Caco-2 (cell line): ENCODE data around the gene CASP7. TPM values are rescaled to one million over a fixed set of nuclear protein-coding genes. Genes with fewer than 3 reads are reported as not detected.

Experiments used
- Bru-seq: library from RNA; stranded (reverse); fragments of 400-500 nt; gene quantifications from one replicate; lab custom pipeline; 2021; lab: Mats Ljungman, UMichigan
- BruChase-seq, 2 experiments: library from RNA; stranded (reverse); fragments of 400-500 nt; gene quantifications; one replicate each; lab custom pipeline; 2021; lab: Mats Ljungman, UMichigan
- BruUV-seq: library from RNA; stranded (reverse); fragments of 400-500 nt; replicated peaks from 2 replicates; lab custom pipeline; 2021; lab: Mats Ljungman, UMichigan
- CTCF ChIA-PET: fragments of 300-600 bp; sonication (Branson Sonifier 250); formaldehyde crosslinking; loops from one replicate; lab custom pipeline; 2022; ENCODE audit warnings: antibody characterized with exemption; lab: Charles Lee
- POLR2A ChIA-PET: fragments of 300-600 bp; sonication (Branson Sonifier 250); formaldehyde crosslinking; loops from one replicate; lab custom pipeline; 2022; ENCODE audit warnings: antibody characterized with exemption; lab: Charles Lee
- DNase-seq, 2 experiments: peaks; one replicate each; pipeline versions ENCODE4 v3.0.0 to v3.0.0-alpha.2; 2020 to 2022
- H3K27me3 ChIP-seq: replicated peaks from 2 replicates; pipeline ENCODE4 v1.6.0; 2011; ENCODE audit warnings: low read length; ENCODE audit not compliant: control insufficient read depth, insufficient read depth
- H3K36me3 ChIP-seq: 2 replicates; pipeline ENCODE4 v1.5.1; 2011; ENCODE audit warnings: low read length; ENCODE audit not compliant: control insufficient read depth, insufficient read depth
- H3K4me1 ChIP-seq: fragments of 250-450 bp; sonication (Bioruptor Pico); 2 replicates; pipeline ENCODE4 v1.5.1; 2020; ENCODE audit warnings: mild to moderate bottlenecking
- H3K4me3 ChIP-seq: 2 replicates; pipeline ENCODE4 v1.5.1; 2011; ENCODE audit warnings: low read depth, mild to moderate bottlenecking, control low read depth, low read length
- H3K9me3 ChIP-seq: fragments of 250-450 bp; sonication (Bioruptor Pico); 2 replicates; pipeline ENCODE4 v1.5.1; 2020; ENCODE audit warnings: mild to moderate bottlenecking, moderate library complexity
- H3K27ac Mint-ChIP-seq: one replicate; pipeline ENCODE4 v1.8.0; 2022; ENCODE audit warnings: mixed read lengths; ENCODE audit not compliant: unreplicated experiment
- H3K27me3 Mint-ChIP-seq: one replicate; pipeline ENCODE4 v1.8.0; 2022; ENCODE audit warnings: mixed read lengths; ENCODE audit not compliant: insufficient read depth, unreplicated experiment
- H3K36me3 Mint-ChIP-seq: one replicate; pipeline ENCODE4 v1.8.0; 2022; ENCODE audit warnings: mild to moderate bottlenecking, mixed read lengths; ENCODE audit not compliant: insufficient read depth, unreplicated experiment
- H3K4me1 Mint-ChIP-seq: one replicate; pipeline ENCODE4 v1.8.0; 2022; ENCODE audit warnings: low read depth, mixed read lengths; ENCODE audit not compliant: unreplicated experiment
- H3K4me3 Mint-ChIP-seq: one replicate; pipeline ENCODE4 v1.8.0; 2022; ENCODE audit warnings: mild to moderate bottlenecking, moderate library complexity, mixed read lengths; ENCODE audit not compliant: unreplicated experiment
- H3K9me3 Mint-ChIP-seq: one replicate; pipeline ENCODE4 v1.8.0; 2022; ENCODE audit warnings: mixed read lengths; ENCODE audit not compliant: unreplicated experiment
- intact Hi-C: fragments of 100-400 bp; cut with micrococcal nuclease; formaldehyde crosslinking; loops from one replicate; pipeline ENCODE4 v1.10.0; 2022; ENCODE audit not compliant: unreplicated experiment
- long read RNA-seq: library from polyadenylated mRNA; stranded (forward); transcript quantifications from one replicate; pipeline ENCODE4 v2.0.0, GENCODE V29; 2022
- total RNA-seq: library from RNA; stranded (reverse); gene quantifications from 2 replicates; pipeline ENCODE4 v1.2.3, GENCODE V29; 2022
- TF ChIP-seq, protein P1 (sequence below), 2 experiments: fragments of 200-600 bp in 1 of 2; IDR thresholded peaks; 1 replicate in 1 of 2; 2 replicates in 1 of 2; pipeline versions ENCODE4 v1.5.1 to v1.8.0; 2011 to 2022; ENCODE audit warnings: antibody characterized with exemption in 1 of 2, control low read depth in 1 of 2, inconsistent platforms in 1 of 2, low read depth in 1 of 2, low read length in 1 of 2, mild to moderate bottlenecking in 1 of 2, moderate library complexity in 1 of 2; ENCODE audit not compliant: insufficient read depth in 1 of 2, severe bottlenecking in 1 of 2, unreplicated experiment in 1 of 2

The CASP7 gene
- total RNA-seq: 23.0 and 23.9 TPM in 2 replicates
- percentile 70 among the genes with signal in this experiment for Bru-seq, nascent RNA
- BruChase-seq, experiment 1, labeled RNA remaining after a 2-hour chase: percentile 69 among the genes with signal in this experiment
- BruChase-seq, experiment 2, labeled RNA remaining after a 6-hour chase: percentile 62 among the genes with signal in this experiment
- long read RNA-seq, transcript CASP7-203 (7 exons, 2,377 nt): major isoform, 20 of 42 reads
- long read RNA-seq, transcript CASP7-211 (7 exons, 2,467 nt): minor isoform, 13 of 42 reads
- long read RNA-seq, partial matches to known transcripts: 1 of 42 reads
- long read RNA-seq, other reads (novel, unspliced or antisense): 5 of 42 reads

DNA sequence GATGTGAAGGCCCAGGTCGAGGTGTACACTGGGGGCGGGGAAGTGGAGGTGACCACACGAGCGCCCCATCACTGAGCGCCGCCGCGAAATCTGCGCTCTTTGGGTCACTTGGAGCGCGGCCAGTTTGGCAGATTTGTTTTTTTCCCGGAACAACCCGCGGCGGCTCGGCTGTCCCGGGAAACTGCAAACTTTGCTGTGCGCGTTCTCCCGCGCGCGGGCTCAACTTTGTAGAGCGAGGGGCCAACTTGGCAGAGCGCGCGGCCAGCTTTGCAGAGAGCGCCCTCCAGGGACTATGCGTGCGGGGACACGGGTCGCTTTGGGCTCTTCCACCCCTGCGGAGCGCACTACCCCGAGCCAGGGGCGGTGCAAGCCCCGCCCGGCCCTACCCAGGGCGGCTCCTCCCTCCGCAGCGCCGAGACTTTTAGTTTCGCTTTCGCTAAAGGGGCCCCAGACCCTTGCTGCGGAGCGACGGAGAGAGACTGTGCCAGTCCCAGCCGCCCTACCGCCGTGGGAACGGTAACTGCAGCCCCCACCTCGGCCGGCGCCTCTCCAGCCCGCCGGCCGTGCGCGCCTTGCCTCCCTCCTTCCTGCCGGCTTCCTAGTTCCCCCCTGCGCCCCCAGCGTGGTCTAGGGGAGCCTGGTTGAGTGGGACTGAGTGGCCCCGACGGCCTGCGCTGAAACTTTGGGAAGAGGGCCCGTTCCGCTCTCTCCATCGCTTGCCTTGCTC lies at the start of gene CASP7:
Gene CASP7 (plus strand): TSS at position 450 of the 727 bp plus-strand sequence. CDS start 17,582 bp downstream, outside the sequence.
- peaks cover under 1% of the 10 kb centered on the region for H3K27me3 Mint-ChIP-seq
- intact Hi-C loops: loop anchor here (1.0 to 2.0 kb wide), 2 partner anchors 11 to 35 kb away; no protein-coding TSS in a partner anchor
- H3K36me3 Mint-ChIP-seq: peaks cover 5% of the 10 kb centered on the region
- Histone ChIP-seq H3K9me3 (no peaks in the 10 kb centered on the region), H3K27me3 (no peaks in the 10 kb centered on the region), H3K36me3 (no peaks in the 10 kb centered on the region), H3K4me3 (peak within 1 kb of the TSS; percentile 59), H3K4me1 (no peaks in the 10 kb centered on the region)
- DNase-seq: peak; percentile 89
- peaks cover 10% of the 10 kb centered on the region for H3K9me3 Mint-ChIP-seq
- TF ChIP-seq, protein P1, sequence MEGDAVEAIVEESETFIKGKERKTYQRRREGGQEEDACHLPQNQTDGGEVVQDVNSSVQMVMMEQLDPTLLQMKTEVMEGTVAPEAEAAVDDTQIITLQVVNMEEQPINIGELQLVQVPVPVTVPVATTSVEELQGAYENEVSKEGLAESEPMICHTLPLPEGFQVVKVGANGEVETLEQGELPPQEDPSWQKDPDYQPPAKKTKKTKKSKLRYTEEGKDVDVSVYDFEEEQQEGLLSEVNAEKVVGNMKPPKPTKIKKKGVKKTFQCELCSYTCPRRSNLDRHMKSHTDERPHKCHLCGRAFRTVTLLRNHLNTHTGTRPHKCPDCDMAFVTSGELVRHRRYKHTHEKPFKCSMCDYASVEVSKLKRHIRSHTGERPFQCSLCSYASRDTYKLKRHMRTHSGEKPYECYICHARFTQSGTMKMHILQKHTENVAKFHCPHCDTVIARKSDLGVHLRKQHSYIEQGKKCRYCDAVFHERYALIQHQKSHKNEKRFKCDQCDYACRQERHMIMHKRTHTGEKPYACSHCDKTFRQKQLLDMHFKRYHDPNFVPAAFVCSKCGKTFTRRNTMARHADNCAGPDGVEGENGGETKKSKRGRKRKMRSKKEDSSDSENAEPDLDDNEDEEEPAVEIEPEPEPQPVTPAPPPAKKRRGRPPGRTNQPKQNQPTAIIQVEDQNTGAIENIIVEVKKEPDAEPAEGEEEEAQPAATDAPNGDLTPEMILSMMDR (IDR thresholded peaks at IDR 0.05; ENCODE audit: insufficient read depth in 1 of 2, low read depth in 1 of 2, low read length in 1 of 2, severe bottlenecking in 1 of 2, unreplicated experiment in 1 of 2): peak in 1 of 2 experiments; percentile 72
- H3K27ac Mint-ChIP-seq: peak within 1 kb of the TSS; percentile 25
- peaks cover 7% of the 10 kb centered on the region for H3K4me1 Mint-ChIP-seq
- POLR2A ChIA-PET: no interaction called here
- CTCF ChIA-PET: interaction anchor here (0.6 to 1.5 kb wide), 16 partner anchors 10 to 1363 kb away, joined by 3 to 6 read pairs (median 3); no protein-coding TSS in a partner anchor
- peak within 1 kb of the TSS; percentile 98 for H3K4me3 Mint-ChIP-seq
- BruUV-seq: no TSS peak

GRCh38 chr10:113630929-113631533 lies 48.7 kb upstream of the CASP7 start:
- Histone ChIP-seq H3K4me3 (no peak overlapping the region), H3K4me1 (0 out of 2 replicates have a peak, but pooled peaks cover 3% of the 10 kb centered on the region), H3K9me3 (no peaks in the 10 kb centered on the region), H3K36me3 (no peaks in the 10 kb centered on the region), H3K27me3 (no peaks in the 10 kb centered on the region)
- no peaks in the 10 kb centered on the region for H3K27me3 Mint-ChIP-seq
- no peak overlapping the region for H3K4me3 Mint-ChIP-seq
- no peaks in the 10 kb centered on the region for H3K4me1 Mint-ChIP-seq
- H3K36me3 Mint-ChIP-seq: no peaks in the 10 kb centered on the region
- ChIA-PET POLR2A (no interaction called here), CTCF (no interaction called here)
- DNase-seq: no peak
- intact Hi-C loops: no loop called here
- no TSS peak for BruUV-seq
- no peaks in the 10 kb centered on the region for H3K9me3 Mint-ChIP-seq
- TF ChIP-seq, protein P1 (IDR thresholded peaks at IDR 0.05; ENCODE audit: insufficient read depth in 1 of 2, low read depth in 1 of 2, low read length in 1 of 2, severe bottlenecking in 1 of 2, unreplicated experiment in 1 of 2): no peak
- no peak overlapping the region for H3K27ac Mint-ChIP-seq
